ENCODE data around the gene TUBGCP2.

DNA sequence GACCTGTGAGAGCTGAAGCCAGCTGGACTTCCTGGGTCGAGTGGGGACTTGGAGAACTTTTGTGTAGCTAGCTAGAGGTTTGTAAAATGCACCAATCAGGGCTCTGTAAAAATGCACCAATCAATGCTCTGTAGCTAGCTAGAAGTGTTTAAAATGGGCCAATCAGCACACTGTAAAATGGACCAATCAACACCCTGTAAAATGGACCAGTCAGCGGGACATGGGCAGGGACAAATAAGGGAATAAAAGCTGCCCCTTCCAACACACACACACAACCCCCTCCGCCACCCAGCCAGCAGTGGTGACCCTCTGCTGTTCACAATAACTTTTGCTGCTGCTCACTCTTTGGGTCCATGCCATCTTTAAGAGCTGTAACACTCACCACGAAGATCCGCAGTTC lies 7.2 kb upstream of the TUBGCP2 start:
- TF ChIP-seq TCF7 (IDR thresholded peaks at IDR 0.05; ENCODE audit: borderline replicate concordance) (no peak), NR1H2 (CRISPR knock-in tag; IDR thresholded peaks at IDR 0.05) (no peak), RNF2 (IDR thresholded peaks at IDR 0.05) (no peak), LCOR (CRISPR knock-in tag; IDR thresholded peaks at IDR 0.05) (no peak), KAT8 (IDR thresholded peaks at IDR 0.05; ENCODE audit: low read depth) (no peak), PCBP1 (IDR thresholded peaks at IDR 0.05; ENCODE audit: low read depth, low read length, poor library complexity, severe bottlenecking) (no peak), CREB3 (tag; conservative IDR thresholded peaks at IDR 0.05; ENCODE audit: low read depth) (no peak), ZC3H11A (IDR thresholded peaks at IDR 0.05; ENCODE audit: low read depth, low read length) (no peak)
- TF ChIP-seq, protein P1, sequence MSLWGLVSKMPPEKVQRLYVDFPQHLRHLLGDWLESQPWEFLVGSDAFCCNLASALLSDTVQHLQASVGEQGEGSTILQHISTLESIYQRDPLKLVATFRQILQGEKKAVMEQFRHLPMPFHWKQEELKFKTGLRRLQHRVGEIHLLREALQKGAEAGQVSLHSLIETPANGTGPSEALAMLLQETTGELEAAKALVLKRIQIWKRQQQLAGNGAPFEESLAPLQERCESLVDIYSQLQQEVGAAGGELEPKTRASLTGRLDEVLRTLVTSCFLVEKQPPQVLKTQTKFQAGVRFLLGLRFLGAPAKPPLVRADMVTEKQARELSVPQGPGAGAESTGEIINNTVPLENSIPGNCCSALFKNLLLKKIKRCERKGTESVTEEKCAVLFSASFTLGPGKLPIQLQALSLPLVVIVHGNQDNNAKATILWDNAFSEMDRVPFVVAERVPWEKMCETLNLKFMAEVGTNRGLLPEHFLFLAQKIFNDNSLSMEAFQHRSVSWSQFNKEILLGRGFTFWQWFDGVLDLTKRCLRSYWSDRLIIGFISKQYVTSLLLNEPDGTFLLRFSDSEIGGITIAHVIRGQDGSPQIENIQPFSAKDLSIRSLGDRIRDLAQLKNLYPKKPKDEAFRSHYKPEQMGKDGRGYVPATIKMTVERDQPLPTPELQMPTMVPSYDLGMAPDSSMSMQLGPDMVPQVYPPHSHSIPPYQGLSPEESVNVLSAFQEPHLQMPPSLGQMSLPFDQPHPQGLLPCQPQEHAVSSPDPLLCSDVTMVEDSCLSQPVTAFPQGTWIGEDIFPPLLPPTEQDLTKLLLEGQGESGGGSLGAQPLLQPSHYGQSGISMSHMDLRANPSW (CRISPR knock-in tag; IDR thresholded peaks at IDR 0.05): no peak
- TF ChIP-seq, protein P2, sequence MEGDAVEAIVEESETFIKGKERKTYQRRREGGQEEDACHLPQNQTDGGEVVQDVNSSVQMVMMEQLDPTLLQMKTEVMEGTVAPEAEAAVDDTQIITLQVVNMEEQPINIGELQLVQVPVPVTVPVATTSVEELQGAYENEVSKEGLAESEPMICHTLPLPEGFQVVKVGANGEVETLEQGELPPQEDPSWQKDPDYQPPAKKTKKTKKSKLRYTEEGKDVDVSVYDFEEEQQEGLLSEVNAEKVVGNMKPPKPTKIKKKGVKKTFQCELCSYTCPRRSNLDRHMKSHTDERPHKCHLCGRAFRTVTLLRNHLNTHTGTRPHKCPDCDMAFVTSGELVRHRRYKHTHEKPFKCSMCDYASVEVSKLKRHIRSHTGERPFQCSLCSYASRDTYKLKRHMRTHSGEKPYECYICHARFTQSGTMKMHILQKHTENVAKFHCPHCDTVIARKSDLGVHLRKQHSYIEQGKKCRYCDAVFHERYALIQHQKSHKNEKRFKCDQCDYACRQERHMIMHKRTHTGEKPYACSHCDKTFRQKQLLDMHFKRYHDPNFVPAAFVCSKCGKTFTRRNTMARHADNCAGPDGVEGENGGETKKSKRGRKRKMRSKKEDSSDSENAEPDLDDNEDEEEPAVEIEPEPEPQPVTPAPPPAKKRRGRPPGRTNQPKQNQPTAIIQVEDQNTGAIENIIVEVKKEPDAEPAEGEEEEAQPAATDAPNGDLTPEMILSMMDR (IDR thresholded peaks at IDR 0.05 in 2 of 3, conservative IDR thresholded peaks at IDR 0.05 in 1 of 3; ENCODE audit: insufficient read depth in 2 of 3, low read depth in 1 of 3, low read length in 3 of 3): no peak
